22Rv1 (cell line): ENCODE results near the gene MAT2A.

Source experiments
- ZFX ChIP-seq: fragments of 450-650 bp; IDR thresholded peaks from 2 replicates; pipeline ENCODE4 v1.6.1; 2017; ENCODE audit warnings: antibody characterized with exemption, borderline replicate concordance
- TF ChIP-seq, protein P1 (sequence below): fragments of 450-650 bp; IDR thresholded peaks from 2 replicates; pipeline ENCODE4 v1.5.1; 2017; ENCODE audit warnings: mild to moderate bottlenecking

DNA sequence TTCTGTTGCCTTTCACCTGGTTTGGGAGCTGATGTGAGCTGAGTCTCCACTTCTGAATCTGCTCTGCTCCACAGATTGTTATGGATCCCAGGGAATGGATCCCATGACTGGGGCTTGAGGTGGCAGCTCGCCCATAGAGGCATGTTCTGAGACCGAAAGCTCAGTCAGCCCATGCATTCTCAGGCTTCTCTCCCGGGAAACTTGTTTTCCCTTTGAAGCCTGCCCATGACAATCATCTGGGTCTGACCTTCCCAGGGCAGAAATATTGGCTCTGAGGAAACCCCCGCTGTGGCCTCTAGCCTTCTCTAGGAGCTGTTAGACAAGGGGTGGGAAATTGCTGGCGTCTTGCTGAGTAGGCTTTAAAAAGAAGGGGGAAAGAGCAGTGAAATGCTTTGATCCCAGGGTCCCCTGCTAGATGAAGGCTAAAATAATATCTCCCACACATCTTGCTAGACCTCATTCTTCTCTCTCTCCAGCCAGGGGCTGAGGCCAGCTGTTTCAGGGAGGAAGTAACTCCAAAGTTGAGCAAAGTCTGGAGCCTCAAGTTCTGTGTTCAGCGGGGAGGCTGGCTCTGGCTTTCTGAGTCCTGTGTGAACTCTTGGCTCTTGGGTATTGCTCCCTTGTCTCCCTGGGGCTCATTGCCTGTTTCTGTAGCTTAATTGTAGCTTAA, 40.4 kb downstream of the MAT2A start:
- TF ChIP-seq, protein P1, sequence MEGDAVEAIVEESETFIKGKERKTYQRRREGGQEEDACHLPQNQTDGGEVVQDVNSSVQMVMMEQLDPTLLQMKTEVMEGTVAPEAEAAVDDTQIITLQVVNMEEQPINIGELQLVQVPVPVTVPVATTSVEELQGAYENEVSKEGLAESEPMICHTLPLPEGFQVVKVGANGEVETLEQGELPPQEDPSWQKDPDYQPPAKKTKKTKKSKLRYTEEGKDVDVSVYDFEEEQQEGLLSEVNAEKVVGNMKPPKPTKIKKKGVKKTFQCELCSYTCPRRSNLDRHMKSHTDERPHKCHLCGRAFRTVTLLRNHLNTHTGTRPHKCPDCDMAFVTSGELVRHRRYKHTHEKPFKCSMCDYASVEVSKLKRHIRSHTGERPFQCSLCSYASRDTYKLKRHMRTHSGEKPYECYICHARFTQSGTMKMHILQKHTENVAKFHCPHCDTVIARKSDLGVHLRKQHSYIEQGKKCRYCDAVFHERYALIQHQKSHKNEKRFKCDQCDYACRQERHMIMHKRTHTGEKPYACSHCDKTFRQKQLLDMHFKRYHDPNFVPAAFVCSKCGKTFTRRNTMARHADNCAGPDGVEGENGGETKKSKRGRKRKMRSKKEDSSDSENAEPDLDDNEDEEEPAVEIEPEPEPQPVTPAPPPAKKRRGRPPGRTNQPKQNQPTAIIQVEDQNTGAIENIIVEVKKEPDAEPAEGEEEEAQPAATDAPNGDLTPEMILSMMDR = no peak
- TF ChIP-seq ZFX = no peak
